ENCODE measurements around the gene GPRIN3.

- TF ChIP-seq, protein P1, sequence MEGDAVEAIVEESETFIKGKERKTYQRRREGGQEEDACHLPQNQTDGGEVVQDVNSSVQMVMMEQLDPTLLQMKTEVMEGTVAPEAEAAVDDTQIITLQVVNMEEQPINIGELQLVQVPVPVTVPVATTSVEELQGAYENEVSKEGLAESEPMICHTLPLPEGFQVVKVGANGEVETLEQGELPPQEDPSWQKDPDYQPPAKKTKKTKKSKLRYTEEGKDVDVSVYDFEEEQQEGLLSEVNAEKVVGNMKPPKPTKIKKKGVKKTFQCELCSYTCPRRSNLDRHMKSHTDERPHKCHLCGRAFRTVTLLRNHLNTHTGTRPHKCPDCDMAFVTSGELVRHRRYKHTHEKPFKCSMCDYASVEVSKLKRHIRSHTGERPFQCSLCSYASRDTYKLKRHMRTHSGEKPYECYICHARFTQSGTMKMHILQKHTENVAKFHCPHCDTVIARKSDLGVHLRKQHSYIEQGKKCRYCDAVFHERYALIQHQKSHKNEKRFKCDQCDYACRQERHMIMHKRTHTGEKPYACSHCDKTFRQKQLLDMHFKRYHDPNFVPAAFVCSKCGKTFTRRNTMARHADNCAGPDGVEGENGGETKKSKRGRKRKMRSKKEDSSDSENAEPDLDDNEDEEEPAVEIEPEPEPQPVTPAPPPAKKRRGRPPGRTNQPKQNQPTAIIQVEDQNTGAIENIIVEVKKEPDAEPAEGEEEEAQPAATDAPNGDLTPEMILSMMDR (IDR thresholded peaks at IDR 0.05; ENCODE audit: insufficient read depth, low read length): no peak
- TF ChIP-seq POLR2AphosphoS5 (IDR thresholded peaks at IDR 0.05; ENCODE audit: low read depth): no peak
- TF ChIP-seq GABPA (IDR thresholded peaks at IDR 0.05; ENCODE audit: low read depth): no peak
- TF ChIP-seq SPI1 (IDR thresholded peaks at IDR 0.05; ENCODE audit: borderline replicate concordance, low read depth): no peak
- TF ChIP-seq, protein P2, sequence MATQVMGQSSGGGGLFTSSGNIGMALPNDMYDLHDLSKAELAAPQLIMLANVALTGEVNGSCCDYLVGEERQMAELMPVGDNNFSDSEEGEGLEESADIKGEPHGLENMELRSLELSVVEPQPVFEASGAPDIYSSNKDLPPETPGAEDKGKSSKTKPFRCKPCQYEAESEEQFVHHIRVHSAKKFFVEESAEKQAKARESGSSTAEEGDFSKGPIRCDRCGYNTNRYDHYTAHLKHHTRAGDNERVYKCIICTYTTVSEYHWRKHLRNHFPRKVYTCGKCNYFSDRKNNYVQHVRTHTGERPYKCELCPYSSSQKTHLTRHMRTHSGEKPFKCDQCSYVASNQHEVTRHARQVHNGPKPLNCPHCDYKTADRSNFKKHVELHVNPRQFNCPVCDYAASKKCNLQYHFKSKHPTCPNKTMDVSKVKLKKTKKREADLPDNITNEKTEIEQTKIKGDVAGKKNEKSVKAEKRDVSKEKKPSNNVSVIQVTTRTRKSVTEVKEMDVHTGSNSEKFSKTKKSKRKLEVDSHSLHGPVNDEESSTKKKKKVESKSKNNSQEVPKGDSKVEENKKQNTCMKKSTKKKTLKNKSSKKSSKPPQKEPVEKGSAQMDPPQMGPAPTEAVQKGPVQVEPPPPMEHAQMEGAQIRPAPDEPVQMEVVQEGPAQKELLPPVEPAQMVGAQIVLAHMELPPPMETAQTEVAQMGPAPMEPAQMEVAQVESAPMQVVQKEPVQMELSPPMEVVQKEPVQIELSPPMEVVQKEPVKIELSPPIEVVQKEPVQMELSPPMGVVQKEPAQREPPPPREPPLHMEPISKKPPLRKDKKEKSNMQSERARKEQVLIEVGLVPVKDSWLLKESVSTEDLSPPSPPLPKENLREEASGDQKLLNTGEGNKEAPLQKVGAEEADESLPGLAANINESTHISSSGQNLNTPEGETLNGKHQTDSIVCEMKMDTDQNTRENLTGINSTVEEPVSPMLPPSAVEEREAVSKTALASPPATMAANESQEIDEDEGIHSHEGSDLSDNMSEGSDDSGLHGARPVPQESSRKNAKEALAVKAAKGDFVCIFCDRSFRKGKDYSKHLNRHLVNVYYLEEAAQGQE (IDR thresholded peaks at IDR 0.05; ENCODE audit: insufficient replicate concordance, low read depth): no peak
These were observed 56.2 kb downstream of the GPRIN3 start for GRCh38 chr4:89251396-89251795.

Measured in HL-60 (cell line).